Astrocyte (in vitro differentiated cells and primary cell): ENCODE measurements around the gene TNFRSF8. TPM values are rescaled to one million over a fixed set of nuclear protein-coding genes. Genes with fewer than 3 reads are reported as not detected.

ENCODE experiments used
- DNase-seq: peaks from one replicate; pipeline ENCODE4 v3.0.0-alpha.2; 2010; ENCODE audit warnings: low read depth
- FAIRE-seq: peaks from 2 replicates; lab custom pipeline; 2011; peaks lifted over from hg19 to GRCh38; lab: Jason Lieb, UNC
- H2AFZ ChIP-seq: 2 replicates; pipeline ENCODE4 v1.6.0; 2012; ENCODE audit warnings: low read depth, low read length, inconsistent platforms
- H3K27ac ChIP-seq: 2 replicates; pipeline ENCODE4 v1.5.1; 2011; ENCODE audit warnings: low read depth, low read length, inconsistent platforms
- H3K27me3 ChIP-seq: 2 replicates; pipeline ENCODE4 v1.6.0; 2011; ENCODE audit warnings: low read length, inconsistent platforms; ENCODE audit not compliant: insufficient read depth
- H3K36me3 ChIP-seq: 2 replicates; pipeline ENCODE4 v1.5.1; 2011; ENCODE audit warnings: low read length, inconsistent platforms; ENCODE audit not compliant: insufficient read depth
- H3K4me1 ChIP-seq: 2 replicates; pipeline ENCODE4 v1.5.1; 2011; ENCODE audit warnings: low read length, inconsistent platforms; ENCODE audit not compliant: insufficient read depth
- H3K4me2 ChIP-seq: 2 replicates; pipeline ENCODE4 v1.6.0; 2012; ENCODE audit warnings: low read length, inconsistent platforms
- H3K4me3 ChIP-seq: 2 replicates; pipeline ENCODE4 v1.5.1; 2011; ENCODE audit warnings: low read depth, mild to moderate bottlenecking, low read length, inconsistent platforms; ENCODE audit not compliant: insufficient read depth
- H3K79me2 ChIP-seq: 2 replicates; pipeline ENCODE4 v1.6.0; 2012; ENCODE audit warnings: mild to moderate bottlenecking, low read length, inconsistent platforms; ENCODE audit not compliant: insufficient read depth
- H3K9ac ChIP-seq: 2 replicates; pipeline ENCODE4 v1.6.0; 2012; ENCODE audit warnings: mild to moderate bottlenecking, low read length, inconsistent platforms
- H3K9me3 ChIP-seq: 2 replicates; pipeline ENCODE4 v1.5.1; 2012; ENCODE audit warnings: low read depth, mild to moderate bottlenecking, low read length, inconsistent platforms; ENCODE audit not compliant: insufficient read depth
- H4K20me1 ChIP-seq: 2 replicates; pipeline ENCODE4 v1.6.0; 2012; ENCODE audit warnings: low read length, inconsistent platforms; ENCODE audit not compliant: insufficient read depth
- H3K27ac Mint-ChIP-seq: one replicate; pipeline ENCODE4 v1.8.0; 2021; ENCODE audit warnings: mild to moderate bottlenecking, mixed read lengths; ENCODE audit not compliant: unreplicated experiment
- H3K27me3 Mint-ChIP-seq: one replicate; pipeline ENCODE4 v1.8.0; 2021; ENCODE audit warnings: low read depth, mixed read lengths; ENCODE audit not compliant: unreplicated experiment
- H3K36me3 Mint-ChIP-seq: one replicate; pipeline ENCODE4 v1.8.0; 2021; ENCODE audit warnings: low read depth, mixed read lengths; ENCODE audit not compliant: unreplicated experiment
- H3K4me1 Mint-ChIP-seq: one replicate; pipeline ENCODE4 v1.8.0; 2021; ENCODE audit warnings: low read depth, mixed read lengths; ENCODE audit not compliant: unreplicated experiment
- H3K4me3 Mint-ChIP-seq: one replicate; pipeline ENCODE4 v1.8.0; 2021; ENCODE audit warnings: mild to moderate bottlenecking, moderate library complexity, mixed read lengths; ENCODE audit not compliant: unreplicated experiment
- H3K9me3 Mint-ChIP-seq: one replicate; pipeline ENCODE4 v1.8.0; 2021; ENCODE audit warnings: mild to moderate bottlenecking, mixed read lengths; ENCODE audit not compliant: unreplicated experiment
- CTCF ChIP-seq: IDR thresholded peaks from 2 replicates; pipeline ENCODE4 v1.5.1; 2011; ENCODE audit warnings: low read depth, mild to moderate bottlenecking, inconsistent platforms, low read length, moderate library complexity; ENCODE audit not compliant: insufficient read depth
- EZH2 ChIP-seq: IDR thresholded peaks from 2 replicates; pipeline ENCODE4 v1.6.1; 2012; ENCODE audit warnings: mild to moderate bottlenecking, low read length, inconsistent platforms; ENCODE audit not compliant: insufficient read depth
- total RNA-seq: library from RNA; stranded (reverse); gene quantifications from 2 replicates; pipeline ENCODE4 v1.2.1, GENCODE V29; 2021

Gene TNFRSF8
- total RNA-seq, 1 donor from 2014 or later, result 0.16 TPM

- Histone ChIP-seq H3K79me2 (peaks cover 9% of the 10 kb centered on the region), H3K9ac (no peak overlapping the region), H3K4me2 (no peak overlapping the region), H3K4me1 (no peaks in the 10 kb centered on the region), H3K36me3 (peaks cover 20% of the 10 kb centered on the region), H2AFZ (no peak overlapping the region), H4K20me1 (peaks cover 18% of the 10 kb centered on the region), H3K4me3 (no peak overlapping the region), H3K27me3 (no peaks in the 10 kb centered on the region), H3K9me3 (no peaks in the 10 kb centered on the region), H3K27ac (no peak overlapping the region)
- Mint-ChIP-seq H3K27me3 (no peaks in the 10 kb centered on the region), H3K4me3 (no peak overlapping the region), H3K27ac (no peak overlapping the region), H3K9me3 (no peaks in the 10 kb centered on the region), H3K36me3 (peaks cover 28% of the 10 kb centered on the region), H3K4me1 (peaks cover 2% of the 10 kb centered on the region)
- FAIRE-seq, result no peak
- TF ChIP-seq CTCF (no peak), EZH2 (no peak)
- DNase-seq, result no peak
Observed at GRCh38 chr1:12026586-12026985, 36.5 kb upstream of the TNFRSF8 start.

- Histone ChIP-seq H2AFZ (no peak overlapping the region), H3K36me3 (peaks cover 17% of the 10 kb centered on the region), H3K4me3 (no peak overlapping the region), H3K4me2 (no peak overlapping the region), H3K27me3 (no peaks in the 10 kb centered on the region), H4K20me1 (peaks cover 16% of the 10 kb centered on the region), H3K79me2 (no peaks in the 10 kb centered on the region), H3K9ac (no peak overlapping the region), H3K27ac (no peak overlapping the region), H3K4me1 (no peaks in the 10 kb centered on the region), H3K9me3 (no peaks in the 10 kb centered on the region)
- H3K9me3 Mint-ChIP-seq, result no peaks in the 10 kb centered on the region
- no peaks in the 10 kb centered on the region for H3K27me3 Mint-ChIP-seq
- DNase-seq (no peak), FAIRE-seq (no peak)
- no peaks in the 10 kb centered on the region for H3K4me1 Mint-ChIP-seq
- TF ChIP-seq CTCF, result no peak
- TF ChIP-seq EZH2, result no peak
- no peak overlapping the region for H3K4me3 Mint-ChIP-seq
- H3K27ac Mint-ChIP-seq, result no peak overlapping the region
- H3K36me3 Mint-ChIP-seq, result peaks cover 23% of the 10 kb centered on the region
Observed at GRCh38 chr1:12028248-12028647, 34.9 kb upstream of the TNFRSF8 start.

GRCh38 chr1:12028957-12029511 is 34.1 kb upstream of the TNFRSF8 start:
- TF ChIP-seq EZH2, result no peak
- no peak for TF ChIP-seq CTCF
- Histone ChIP-seq H3K79me2 (no peaks in the 10 kb centered on the region), H3K36me3 (peaks cover 14% of the 10 kb centered on the region), H3K4me1 (no peaks in the 10 kb centered on the region), H3K4me3 (no peak overlapping the region), H3K9me3 (no peaks in the 10 kb centered on the region), H3K9ac (no peak overlapping the region), H3K27me3 (no peaks in the 10 kb centered on the region), H3K4me2 (no peak overlapping the region), H2AFZ (no peak overlapping the region), H3K27ac (no peak overlapping the region), H4K20me1 (peaks cover 16% of the 10 kb centered on the region)
- H3K36me3 Mint-ChIP-seq, result peaks cover 20% of the 10 kb centered on the region
- no peak for DNase-seq
- H3K4me1 Mint-ChIP-seq, result no peaks in the 10 kb centered on the region
- no peaks in the 10 kb centered on the region for H3K9me3 Mint-ChIP-seq
- no peak overlapping the region for H3K27ac Mint-ChIP-seq
- H3K27me3 Mint-ChIP-seq, result no peaks in the 10 kb centered on the region
- no peak overlapping the region for H3K4me3 Mint-ChIP-seq
- no peak for FAIRE-seq
